Karpas-422 (cell line): ENCODE measurements around the gene FTL. TPM values are rescaled to one million over a fixed set of nuclear protein-coding genes. Genes with fewer than 3 reads are reported as not detected.

ENCODE experiments used
- DNase-seq: peaks from one replicate; pipeline ENCODE4 v3.0.0-alpha.2; 2015
- H2AFZ ChIP-seq: fragments of 200-600 bp; sonication (generic); 2 replicates; pipeline ENCODE4 v1.6.1; 2014; ENCODE audit warnings: antibody characterized with exemption, low read length, mixed read lengths
- H3K27ac ChIP-seq: fragments of 200-600 bp; sonication (generic); 2 replicates; pipeline ENCODE4 v1.5.1; 2014; ENCODE audit warnings: mild to moderate bottlenecking, low read length, moderate library complexity
- H3K27me3 ChIP-seq: fragments of 200-600 bp; sonication (generic); 2 replicates; pipeline ENCODE4 v1.6.1; 2014; ENCODE audit warnings: low read length, mixed read lengths
- H3K36me3 ChIP-seq: fragments of 200-600 bp; sonication (generic); 2 replicates; pipeline ENCODE4 v1.6.1; 2014; ENCODE audit warnings: low read length, mixed read lengths; ENCODE audit not compliant: insufficient read depth
- H3K4me1 ChIP-seq: fragments of 200-600 bp; sonication (generic); 2 replicates; pipeline ENCODE4 v1.6.1; 2014; ENCODE audit warnings: mild to moderate bottlenecking, low read length, mixed read lengths
- H3K4me2 ChIP-seq: fragments of 200-600 bp; sonication (generic); 2 replicates; pipeline ENCODE4 v1.6.1; 2014; ENCODE audit warnings: low read length, low read depth, mild to moderate bottlenecking; ENCODE audit not compliant: poor library complexity, severe bottlenecking
- H3K4me3 ChIP-seq: fragments of 200-600 bp; sonication (generic); 2 replicates; pipeline ENCODE4 v1.5.1; 2014; ENCODE audit warnings: mild to moderate bottlenecking, antibody characterized with exemption, low read length, mixed read lengths
- H3K79me2 ChIP-seq: fragments of 200-600 bp; sonication (generic); 2 replicates; pipeline ENCODE4 v1.6.1; 2014; ENCODE audit warnings: mild to moderate bottlenecking, low read length, mixed read lengths
- H3K9ac ChIP-seq: fragments of 200-600 bp; sonication (generic); 2 replicates; pipeline ENCODE4 v1.6.0; 2014; ENCODE audit warnings: low read length
- H3K9me2 ChIP-seq: fragments of 200-600 bp; sonication (generic), shearing (Covaris generic); replicated peaks from 2 replicates; pipeline ENCODE4 v1.6.0; 2014; ENCODE audit warnings: mild to moderate bottlenecking, low read length, moderate library complexity; ENCODE audit not compliant: insufficient read depth
- H3K9me3 ChIP-seq: fragments of 300-700, 200-600 bp; sonication (generic); 2 replicates; pipeline ENCODE4 v1.6.1; 2014; ENCODE audit warnings: low read length, mixed read lengths
- H4K20me1 ChIP-seq: fragments of 200-600 bp; sonication (generic); 2 replicates; pipeline ENCODE4 v1.6.1; 2014; ENCODE audit warnings: mild to moderate bottlenecking, antibody characterized with exemption, low read length, low read depth; ENCODE audit not compliant: insufficient read depth
- total RNA-seq: library from RNA; depleted of rRNA; stranded (reverse); fragments of >200 nt; shearing (Covaris generic); gene quantifications from 2 replicates; pipeline ENCODE4 v1.2.3, GENCODE V29; 2014; ENCODE audit warnings: low replicate concordance

Gene FTL
- total RNA-seq, 1 experiment from 2014 or later, result 6,638 TPM

GRCh38 chr19:48964205-48965039 is 687 bp upstream of the FTL start:
- Histone ChIP-seq H3K36me3 (peaks cover 27% of the 10 kb centered on the region), H3K9me2 (no peaks in the 10 kb centered on the region), H3K4me3 (peak overlapping the region; percentile 63), H3K79me2 (peaks cover 12% of the 10 kb centered on the region), H3K4me2 (peak overlapping the region; percentile 79), H3K27me3 (no peaks in the 10 kb centered on the region), H3K9me3 (no peaks in the 10 kb centered on the region), H2AFZ (no peak overlapping the region; the same call in 1 of the 2 replicates), H3K27ac (peak overlapping the region; percentile 91), H4K20me1 (peaks cover 12% of the 10 kb centered on the region), H3K9ac (peak overlapping the region; percentile 74), H3K4me1 (peaks cover 57% of the 10 kb centered on the region)
- no peak for DNase-seq

- no peaks in the 10 kb centered on the region for H3K9me2 ChIP-seq
- no peak overlapping the region for H2AFZ ChIP-seq
- no peaks in the 10 kb centered on the region for H3K27me3 ChIP-seq
- H3K36me3 ChIP-seq, result peaks cover 37% of the 10 kb centered on the region
- peak; percentile 94 for DNase-seq
- H4K20me1 ChIP-seq, result peaks cover 12% of the 10 kb centered on the region
- peaks cover 71% of the 10 kb centered on the region for H3K4me1 ChIP-seq
- H3K27ac ChIP-seq, result peak overlapping the region; percentile 78
- peaks cover 12% of the 10 kb centered on the region for H3K79me2 ChIP-seq
- H3K9ac ChIP-seq, result peak overlapping the region; percentile 81
- peak overlapping the region; percentile 87 for H3K4me3 ChIP-seq
- no peaks in the 10 kb centered on the region for H3K9me3 ChIP-seq
- peak overlapping the region; percentile 73 for H3K4me2 ChIP-seq
Observed at GRCh38 chr19:48965806-48966540, 864 bp downstream of the FTL start.

GRCh38 chr19:48966541-48967345 is 1.6 kb downstream of the FTL start:
- Histone ChIP-seq H3K9me2 (no peaks in the 10 kb centered on the region), H3K4me1 (peaks cover 73% of the 10 kb centered on the region), H3K27me3 (no peaks in the 10 kb centered on the region), H2AFZ (no peak overlapping the region), H3K27ac (peak overlapping the region; percentile 78), H3K36me3 (peaks cover 37% of the 10 kb centered on the region), H3K4me3 (peak overlapping the region; percentile 87), H3K4me2 (peak overlapping the region; percentile 73), H3K9me3 (no peaks in the 10 kb centered on the region), H3K79me2 (peaks cover 12% of the 10 kb centered on the region), H4K20me1 (peaks cover 12% of the 10 kb centered on the region), H3K9ac (peak overlapping the region; percentile 81)
- DNase-seq, result peak; percentile 80

- Histone ChIP-seq H3K27ac (peak overlapping the region; percentile 78), H3K36me3 (peaks cover 37% of the 10 kb centered on the region), H3K4me1 (peaks cover 65% of the 10 kb centered on the region), H3K9me2 (no peaks in the 10 kb centered on the region), H3K27me3 (no peaks in the 10 kb centered on the region), H2AFZ (no peak overlapping the region), H3K9ac (peak overlapping the region; percentile 29; the same call in 1 of the 2 replicates), H3K4me3 (no peak overlapping the region; the same call in 1 of the 2 replicates), H3K9me3 (no peaks in the 10 kb centered on the region), H3K4me2 (no peak overlapping the region), H3K79me2 (peaks cover 12% of the 10 kb centered on the region), H4K20me1 (peaks cover 12% of the 10 kb centered on the region)
- DNase-seq, result peak; percentile 92
Observed at GRCh38 chr19:48967346-48968178, 2.5 kb downstream of the FTL start.

GRCh38 chr19:48968179-48968661 is 3.1 kb downstream of the FTL start:
- Histone ChIP-seq H2AFZ (no peak overlapping the region), H3K36me3 (peaks cover 37% of the 10 kb centered on the region), H3K4me3 (no peak overlapping the region), H3K27me3 (no peaks in the 10 kb centered on the region), H3K4me2 (no peak overlapping the region), H3K9me2 (no peaks in the 10 kb centered on the region), H4K20me1 (peaks cover 12% of the 10 kb centered on the region), H3K27ac (peak overlapping the region; percentile 78), H3K9me3 (no peaks in the 10 kb centered on the region), H3K4me1 (peaks cover 58% of the 10 kb centered on the region), H3K79me2 (peaks cover 12% of the 10 kb centered on the region), H3K9ac (peak overlapping the region; percentile 29; the same call in 1 of the 2 replicates)
- no peak for DNase-seq

GRCh38 chr19:48968813-48969218 is 3.7 kb downstream of the FTL start:
- Histone ChIP-seq H3K9ac (no peak overlapping the region), H3K27me3 (no peaks in the 10 kb centered on the region), H3K4me1 (peaks cover 52% of the 10 kb centered on the region), H3K9me2 (no peaks in the 10 kb centered on the region), H3K9me3 (no peaks in the 10 kb centered on the region), H2AFZ (no peak overlapping the region), H4K20me1 (peaks cover 12% of the 10 kb centered on the region), H3K4me2 (no peak overlapping the region), H3K36me3 (peaks cover 41% of the 10 kb centered on the region), H3K27ac (no peak overlapping the region), H3K79me2 (peaks cover 12% of the 10 kb centered on the region), H3K4me3 (no peak overlapping the region)
- DNase-seq, result peak; percentile 60
